HEK293 (cell line): ENCODE measurements around the gene NLGN3.

Source experiments
- CTCF ChIA-PET: fragments of 350-600 bp; formaldehyde crosslinking; extraction: SDS; loops from one replicate; lab custom pipeline; 2021; ENCODE audit warnings: antibody characterized with exemption; lab: Yijun Ruan, JAX
- POLR2A ChIA-PET: fragments of 300-600 bp; formaldehyde crosslinking; extraction: SDS; loops from one replicate; lab custom pipeline; 2020; ENCODE audit warnings: antibody characterized with exemption, inconsistent platforms; lab: Yijun Ruan, JAX
- H3K27ac ChIP-seq: fragments of 200-500 bp; sonication (Bioruptor generic); 2 replicates; pipeline ENCODE4 v1.5.1; 2014; ENCODE audit warnings: low read depth, low read length, control low read depth, inconsistent platforms; ENCODE audit errors: extremely low read depth
- H3K36me3 ChIP-seq, 2 experiments: fragments of 200-500 bp in 1 of 2; sonication (Bioruptor generic) in 1 of 2; 1 replicate in 1 of 2; 2 replicates in 1 of 2; pipeline ENCODE4 v1.5.1; 2014 to 2017; ENCODE audit warnings: inconsistent platforms in 2 of 2, low read length in 2 of 2; ENCODE audit not compliant: control insufficient read depth in 2 of 2, insufficient read depth in 1 of 2
- H3K4me1 ChIP-seq: fragments of 200-500 bp; sonication (Bioruptor generic); 2 replicates; pipeline ENCODE4 v1.5.1; 2014; ENCODE audit warnings: mild to moderate bottlenecking, low read length, inconsistent platforms; ENCODE audit not compliant: control insufficient read depth, insufficient read depth
- H3K4me3 ChIP-seq: 2 replicates; pipeline ENCODE4 v1.5.1; 2011; ENCODE audit warnings: low read depth, mild to moderate bottlenecking, control low read depth, low read length, moderate library complexity
- H3K9me3 ChIP-seq: fragments of 200-500 bp; sonication (Bioruptor generic); 2 replicates; pipeline ENCODE4 v1.5.1; 2014; ENCODE audit warnings: low read depth, low read length, inconsistent platforms; ENCODE audit not compliant: control insufficient read depth, insufficient read depth
- GFI1B ChIP-seq: fragments of 450-650 bp; formaldehyde crosslinking; IDR thresholded peaks from 2 replicates; pipeline ENCODE4 v1.5.1; 2016; ENCODE audit warnings: missing biosample characterization, missing genetic modification characterization
- KLF8 ChIP-seq: fragments of 450-650 bp; formaldehyde crosslinking; IDR thresholded peaks from 2 replicates; pipeline ENCODE4 v1.5.1; 2016; ENCODE audit warnings: missing biosample characterization, missing genetic modification characterization
- TCF7L2 ChIP-seq: IDR thresholded peaks from 2 replicates; pipeline ENCODE4 v1.6.1; 2011; ENCODE audit warnings: low read depth, mild to moderate bottlenecking, inconsistent platforms, low read length, moderate library complexity, borderline replicate concordance
- ZBTB17 ChIP-seq: fragments of 450-650 bp; formaldehyde crosslinking; IDR thresholded peaks from 2 replicates; pipeline ENCODE4 v1.5.1; 2016; ENCODE audit warnings: missing biosample characterization, missing genetic modification characterization
- ZFP3 ChIP-seq: fragments of 450-650 bp; formaldehyde crosslinking; IDR thresholded peaks from 2 replicates; pipeline ENCODE4 v1.5.1; 2016; ENCODE audit warnings: low read depth, missing biosample characterization, missing genetic modification characterization
- ZNF10 ChIP-seq: fragments of 450-650 bp; formaldehyde crosslinking; IDR thresholded peaks from 2 replicates; pipeline ENCODE4 v1.5.1; 2017; ENCODE audit warnings: missing biosample characterization, missing genetic modification characterization
- ZNF174 ChIP-seq: fragments of 450-650 bp; formaldehyde crosslinking; IDR thresholded peaks from 2 replicates; pipeline ENCODE4 v1.5.0; 2017; ENCODE audit warnings: missing biosample characterization, mild to moderate bottlenecking, missing genetic modification characterization
- ZNF19 ChIP-seq: fragments of 450-650 bp; formaldehyde crosslinking; IDR thresholded peaks from 2 replicates; pipeline ENCODE4; 2016; ENCODE audit warnings: missing biosample characterization, missing genetic modification characterization, low read depth
- ZNF362 ChIP-seq: fragments of 450-650 bp; formaldehyde crosslinking; IDR thresholded peaks from 2 replicates; pipeline ENCODE4 v1.5.1; 2016; ENCODE audit warnings: missing biosample characterization, missing genetic modification characterization
- ZNF449 ChIP-seq: fragments of 450-650 bp; formaldehyde crosslinking; IDR thresholded peaks from 2 replicates; pipeline ENCODE4 v1.5.1; 2017; ENCODE audit warnings: missing biosample characterization, mild to moderate bottlenecking, missing genetic modification characterization, moderate library complexity
- ZNF473 ChIP-seq: fragments of 450-650 bp; formaldehyde crosslinking; IDR thresholded peaks from 2 replicates; pipeline ENCODE4 v1.5.1; 2017; ENCODE audit warnings: missing biosample characterization, missing genetic modification characterization
- ZNF518A ChIP-seq: fragments of 450-650 bp; formaldehyde crosslinking; conservative IDR thresholded peaks from 2 replicates; pipeline ENCODE4 v1.5.1; 2016; ENCODE audit warnings: low read depth, missing biosample characterization, missing genetic modification characterization
- ZNF530 ChIP-seq: fragments of 450-650 bp; formaldehyde crosslinking; IDR thresholded peaks from 2 replicates; pipeline ENCODE4 v1.5.1; 2016; ENCODE audit warnings: low read depth, missing biosample characterization, missing genetic modification characterization
- ZNF560 ChIP-seq: fragments of 450-650 bp; formaldehyde crosslinking; IDR thresholded peaks from 2 replicates; pipeline ENCODE4 v1.5.1; 2017; ENCODE audit warnings: missing biosample characterization, missing genetic modification characterization, borderline replicate concordance
- ZNF645 ChIP-seq: fragments of 450-650 bp; formaldehyde crosslinking; IDR thresholded peaks from 2 replicates; pipeline ENCODE4; 2016; ENCODE audit warnings: missing biosample characterization, missing genetic modification characterization
- ZNF658 ChIP-seq: fragments of 450-650 bp; formaldehyde crosslinking; IDR thresholded peaks from 2 replicates; pipeline ENCODE4; 2016; ENCODE audit warnings: missing biosample characterization, missing genetic modification characterization
- ZNF707 ChIP-seq: fragments of 450-650 bp; formaldehyde crosslinking; IDR thresholded peaks from 2 replicates; pipeline ENCODE4 v1.5.1; 2016; ENCODE audit warnings: missing biosample characterization, missing genetic modification characterization
- ZNF747 ChIP-seq: fragments of 450-650 bp; formaldehyde crosslinking; IDR thresholded peaks from 2 replicates; pipeline ENCODE4 v1.5.1; 2016; ENCODE audit warnings: missing biosample characterization, missing genetic modification characterization
- ZNF777 ChIP-seq: fragments of 450-650 bp; formaldehyde crosslinking; IDR thresholded peaks from 2 replicates; pipeline ENCODE4 v1.5.1; 2017; ENCODE audit warnings: missing biosample characterization, missing genetic modification characterization, borderline replicate concordance
- ZNF791 ChIP-seq: fragments of 450-650 bp; formaldehyde crosslinking; IDR thresholded peaks from 2 replicates; pipeline ENCODE4 v1.5.1; 2016; ENCODE audit warnings: missing biosample characterization, missing genetic modification characterization

The NLGN3 gene

GRCh38 chrX:71182871-71183270 lies 38.2 kb downstream of the NLGN3 start:
- Histone ChIP-seq H3K4me1 (peaks cover 3% of the 10 kb centered on the region; the same call in 1 of the 2 replicates), H3K36me3 (no peaks in the 10 kb centered on the region), H3K9me3 (no peaks in the 10 kb centered on the region), H3K4me3 (no peak overlapping the region), H3K27ac (peak overlapping the region; percentile 62; the same call in 1 of the 2 replicates)
- ChIA-PET POLR2A (interaction anchor here (0.6 to 2.3 kb wide), 5 partner anchors 10 to 417 kb away, joined by 4 to 19 read pairs (median 16); partner anchors contain the start of genes NONO, TAF1 and ZMYM3), CTCF (interaction anchor here (0.6 to 6.6 kb wide), 2 partner anchors 112 to 213 kb away, joined by 3 to 40 read pairs; no protein-coding TSS in a partner anchor)
- no peak for TF ChIP-seq ZNF707
- TF ChIP-seq ZNF777: no peak
- TF ChIP-seq ZNF645 (tag by site-specific recombination): no peak
- no peak for TF ChIP-seq ZNF19 (tag by site-specific recombination)
- TF ChIP-seq GFI1B (tag by site-specific recombination): no peak
- no peak for TF ChIP-seq ZNF473
- TF ChIP-seq KLF8 (tag by site-specific recombination): no peak
- TF ChIP-seq ZNF560 (tag by site-specific recombination): no peak
- no peak for TF ChIP-seq ZBTB17 (tag by site-specific recombination)
- TF ChIP-seq ZFP3: no peak
- no peak for TF ChIP-seq ZNF530
- TF ChIP-seq ZNF449 (tag by site-specific recombination): no peak
- TF ChIP-seq ZNF174 (tag by site-specific recombination): no peak
- no peak for TF ChIP-seq ZNF10 (tag by site-specific recombination)
- TF ChIP-seq ZNF362: no peak
- no peak for TF ChIP-seq ZNF658 (tag by site-specific recombination)
- TF ChIP-seq ZNF791 (tag by site-specific recombination): no peak

GRCh38 chrX:71183341-71183740 lies 38.7 kb downstream of the NLGN3 start:
- POLR2A ChIA-PET: no interaction called here

More at GRCh38 chrX:71183341-71183740, 38.7 kb downstream of the NLGN3 start:
- Histone ChIP-seq H3K4me1 (peaks cover 3% of the 10 kb centered on the region; the same call in 1 of the 2 replicates), H3K4me3 (no peak overlapping the region), H3K9me3 (no peaks in the 10 kb centered on the region; the same call in 1 of the 2 replicates), H3K36me3 (no peaks in the 10 kb centered on the region), H3K27ac (no peak overlapping the region)
- TF ChIP-seq TCF7L2: no peak
- no peak for TF ChIP-seq ZNF518A
- TF ChIP-seq ZNF747 (tag by site-specific recombination): no peak
- CTCF ChIA-PET: interaction anchor here (0.5 to 6.6 kb wide), 3 partner anchors 51 to 213 kb away, joined by 3 to 40 read pairs (median 3); no protein-coding TSS in a partner anchor
